ENCODE data around the gene MTM1. TPM values are rescaled to one million over a fixed set of nuclear protein-coding genes. Genes with fewer than 3 reads are reported as not detected.

Gene MTM1
- polyA plus RNA-seq, 4 donors = 11.5 to 13.3 (median 12.4) TPM

GRCh38 chrX:150599226-150599625, 30.8 kb downstream of the MTM1 start:
- no peak for DNase-seq (ENCODE audit: low read depth in 4 of 4, low spot score in 2 of 4)

- no peak for DNase-seq (ENCODE audit: low read depth in 4 of 4, low spot score in 2 of 4)
Observed at GRCh38 chrX:150602296-150602695, 33.9 kb downstream of the MTM1 start.

GRCh38 chrX:150602743-150603142, 34.3 kb downstream of the MTM1 start:
- no peak for DNase-seq (ENCODE audit: low read depth in 4 of 4, low spot score in 2 of 4)

- no peak for DNase-seq (ENCODE audit: low read depth in 4 of 4, low spot score in 2 of 4)
Observed at GRCh38 chrX:150605603-150606002, 37.2 kb downstream of the MTM1 start.

GRCh38 chrX:150607201-150607600, 38.8 kb downstream of the MTM1 start:
- no peak for DNase-seq (ENCODE audit: low read depth in 4 of 4, low spot score in 2 of 4)

GRCh38 chrX:150610043-150610442, 41.6 kb downstream of the MTM1 start:
- no peak for DNase-seq (ENCODE audit: low read depth in 4 of 4, low spot score in 2 of 4)

- no peak for DNase-seq (ENCODE audit: low read depth in 4 of 4, low spot score in 2 of 4)
Observed at GRCh38 chrX:150610446-150610845, 42.0 kb downstream of the MTM1 start.

- no peak for DNase-seq (ENCODE audit: low read depth in 4 of 4, low spot score in 2 of 4)
Observed at GRCh38 chrX:150615356-150615755, 46.9 kb downstream of the MTM1 start.

GRCh38 chrX:150616179-150616862, 47.9 kb downstream of the MTM1 start:
- no peak for DNase-seq (ENCODE audit: low read depth in 4 of 4, low spot score in 2 of 4)

- DNase-seq (ENCODE audit: low read depth in 4 of 4, low spot score in 2 of 4) = no peak
Observed at GRCh38 chrX:150616863-150617198, 48.4 kb downstream of the MTM1 start.

- no peak for DNase-seq (ENCODE audit: low read depth in 4 of 4, low spot score in 2 of 4)
Observed at GRCh38 chrX:150621652-150622051, 53.2 kb downstream of the MTM1 start.

- DNase-seq (ENCODE audit: low read depth in 4 of 4, low spot score in 2 of 4) = no peak
Observed at GRCh38 chrX:150623583-150623982, 55.2 kb downstream of the MTM1 start.

- no peak for DNase-seq (ENCODE audit: low read depth in 4 of 4, low spot score in 2 of 4)
Observed at GRCh38 chrX:150625097-150625496, 56.7 kb downstream of the MTM1 start.

- no peak for DNase-seq (ENCODE audit: low read depth in 4 of 4, low spot score in 2 of 4)
Observed at GRCh38 chrX:150625875-150626274, 57.5 kb downstream of the MTM1 start.

GRCh38 chrX:150627957-150628356, 59.5 kb downstream of the MTM1 start:
- no peak for DNase-seq (ENCODE audit: low read depth in 4 of 4, low spot score in 2 of 4)

- no peak for DNase-seq (ENCODE audit: low read depth in 4 of 4, low spot score in 2 of 4)
Observed at GRCh38 chrX:150635952-150636351, 67.5 kb downstream of the MTM1 start.

- no peak for DNase-seq (ENCODE audit: low read depth in 4 of 4, low spot score in 2 of 4)
Observed at GRCh38 chrX:150642423-150642822, 74.0 kb downstream of the MTM1 start.

- DNase-seq (ENCODE audit: low read depth in 4 of 4, low spot score in 2 of 4) = no peak
Observed at GRCh38 chrX:150643271-150643670, 74.8 kb downstream of the MTM1 start.

GRCh38 chrX:150643958-150644357, 75.5 kb downstream of the MTM1 start:
- DNase-seq (ENCODE audit: low read depth in 4 of 4, low spot score in 2 of 4) = no peak

GRCh38 chrX:150644422-150644821, 76.0 kb downstream of the MTM1 start:
- DNase-seq (ENCODE audit: low read depth in 4 of 4, low spot score in 2 of 4) = no peak

GRCh38 chrX:150647331-150647730, 78.9 kb downstream of the MTM1 start:
- no peak for DNase-seq (ENCODE audit: low read depth in 4 of 4, low spot score in 2 of 4)

- no peak for DNase-seq (ENCODE audit: low read depth in 4 of 4, low spot score in 2 of 4)
Observed at GRCh38 chrX:150648296-150648940, 80.0 kb downstream of the MTM1 start.
